Measurements from ENCODE around the gene LCE2A. TPM values are rescaled to one million over a fixed set of nuclear protein-coding genes. Genes with fewer than 3 reads are reported as not detected.

LCE2A gene
- total RNA-seq, 1 donor from 2014 or later = not detected

GRCh38 chr1:152735648-152736047 is 37.5 kb downstream of the LCE2A start:
- TF ChIP-seq EZH2phosphoT487 (IDR thresholded peaks at IDR 0.05) (no peak), EZH2 (IDR thresholded peaks at IDR 0.05) (no peak)
- Histone ChIP-seq H3K4me1 (no peaks in the 10 kb centered on the region), H3F3A (ENCODE audit: low read depth) (no peaks in the 10 kb centered on the region), H3K27ac (no peak overlapping the region), H3K79me2 (ENCODE audit: low read depth) (no peaks in the 10 kb centered on the region), H3K36me3 (no peaks in the 10 kb centered on the region), H3K9ac (no peak overlapping the region), H3K9me3 (ENCODE audit: low read depth) (peaks cover 19% of the 10 kb centered on the region), H3K4me3 (no peak overlapping the region), H3K27me3 (no peaks in the 10 kb centered on the region), H2AFZ (replicated peaks) (no peak overlapping the region), H3K4me2 (no peak overlapping the region), H4K20me1 (ENCODE audit: low read depth) (no peaks in the 10 kb centered on the region)
- H3K27me3 Mint-ChIP-seq (ENCODE audit: insufficient read depth, low read depth) = peaks cover 7% of the 10 kb centered on the region
- peaks cover 22% of the 10 kb centered on the region for H3K9me3 Mint-ChIP-seq
- no peak for DNase-seq (ENCODE audit: low spot score)
- H3K4me3 Mint-ChIP-seq = no peak overlapping the region
- H3K27ac Mint-ChIP-seq = no peak overlapping the region
- no peaks in the 10 kb centered on the region for H3K4me1 Mint-ChIP-seq
- no peaks in the 10 kb centered on the region for H3K36me3 Mint-ChIP-seq

- no peaks in the 10 kb centered on the region for H3K4me1 Mint-ChIP-seq
- Histone ChIP-seq H3K4me2 (no peak overlapping the region), H2AFZ (replicated peaks) (no peak overlapping the region), H3F3A (ENCODE audit: low read depth) (no peaks in the 10 kb centered on the region), H3K36me3 (no peaks in the 10 kb centered on the region), H3K4me3 (no peak overlapping the region), H3K27me3 (no peaks in the 10 kb centered on the region), H3K27ac (no peak overlapping the region), H3K9ac (no peak overlapping the region), H4K20me1 (ENCODE audit: low read depth) (no peaks in the 10 kb centered on the region), H3K9me3 (ENCODE audit: low read depth) (peaks cover 31% of the 10 kb centered on the region), H3K4me1 (no peaks in the 10 kb centered on the region), H3K79me2 (ENCODE audit: low read depth) (no peaks in the 10 kb centered on the region)
- no peak overlapping the region for H3K27ac Mint-ChIP-seq
- peaks cover 7% of the 10 kb centered on the region for H3K27me3 Mint-ChIP-seq (ENCODE audit: insufficient read depth, low read depth)
- H3K36me3 Mint-ChIP-seq = no peaks in the 10 kb centered on the region
- TF ChIP-seq CTCF (IDR thresholded peaks at IDR 0.05) (no peak), EZH2 (IDR thresholded peaks at IDR 0.05) (no peak), EZH2phosphoT487 (IDR thresholded peaks at IDR 0.05) (no peak)
- DNase-seq (ENCODE audit: low spot score) = no peak
- peaks cover 28% of the 10 kb centered on the region for H3K9me3 Mint-ChIP-seq
- no peak overlapping the region for H3K4me3 Mint-ChIP-seq
Measured at GRCh38 chr1:152737997-152738396, 39.9 kb downstream of the LCE2A start.

GRCh38 chr1:152739841-152740240 is 41.7 kb downstream of the LCE2A start:
- H4K20me1 ChIP-seq (ENCODE audit: low read depth) = no peaks in the 10 kb centered on the region
- H3K27me3 Mint-ChIP-seq (ENCODE audit: insufficient read depth, low read depth) = peaks cover 7% of the 10 kb centered on the region
- H3K36me3 ChIP-seq = no peaks in the 10 kb centered on the region
- DNase-seq (ENCODE audit: low spot score) = no peak
- peaks cover 37% of the 10 kb centered on the region for H3K9me3 ChIP-seq (ENCODE audit: low read depth)
- H3K79me2 ChIP-seq (ENCODE audit: low read depth) = no peaks in the 10 kb centered on the region
- no peaks in the 10 kb centered on the region for H3K4me1 Mint-ChIP-seq
- H3K4me2 ChIP-seq = no peak overlapping the region
- no peak overlapping the region for H3K27ac Mint-ChIP-seq
- H3K9me3 Mint-ChIP-seq = peaks cover 36% of the 10 kb centered on the region
- H3K9ac ChIP-seq = no peak overlapping the region
- H2AFZ ChIP-seq (replicated peaks) = no peak overlapping the region
- no peak overlapping the region for H3K27ac ChIP-seq
- no peak overlapping the region for H3K4me3 ChIP-seq
- H3K4me1 ChIP-seq = no peaks in the 10 kb centered on the region
- H3K4me3 Mint-ChIP-seq = no peak overlapping the region
- no peaks in the 10 kb centered on the region for H3K27me3 ChIP-seq
- TF ChIP-seq CTCF (IDR thresholded peaks at IDR 0.05) = no peak
- no peak for TF ChIP-seq EZH2phosphoT487 (IDR thresholded peaks at IDR 0.05)
- no peak for TF ChIP-seq EZH2 (IDR thresholded peaks at IDR 0.05)
- H3F3A ChIP-seq (ENCODE audit: low read depth) = no peaks in the 10 kb centered on the region
- no peaks in the 10 kb centered on the region for H3K36me3 Mint-ChIP-seq

- Mint-ChIP-seq H3K9me3 (peaks cover 41% of the 10 kb centered on the region), H3K4me1 (no peaks in the 10 kb centered on the region), H3K36me3 (no peaks in the 10 kb centered on the region), H3K27ac (no peak overlapping the region), H3K4me3 (no peak overlapping the region), H3K27me3 (ENCODE audit: insufficient read depth, low read depth) (peaks cover 4% of the 10 kb centered on the region)
- H3K36me3 ChIP-seq = no peaks in the 10 kb centered on the region
- H2AFZ ChIP-seq (replicated peaks) = no peak overlapping the region
- H3K4me3 ChIP-seq = no peak overlapping the region
- no peaks in the 10 kb centered on the region for H3K79me2 ChIP-seq (ENCODE audit: low read depth)
- H3K4me1 ChIP-seq = no peaks in the 10 kb centered on the region
- H3K4me2 ChIP-seq = no peak overlapping the region
- no peak for DNase-seq (ENCODE audit: low spot score)
- no peak overlapping the region for H3K27ac ChIP-seq
- no peak overlapping the region for H3K9ac ChIP-seq
- H4K20me1 ChIP-seq (ENCODE audit: low read depth) = no peaks in the 10 kb centered on the region
- no peaks in the 10 kb centered on the region for H3K27me3 ChIP-seq
- no peaks in the 10 kb centered on the region for H3F3A ChIP-seq (ENCODE audit: low read depth)
- TF ChIP-seq CTCF (IDR thresholded peaks at IDR 0.05) (no peak), EZH2phosphoT487 (IDR thresholded peaks at IDR 0.05) (no peak), EZH2 (IDR thresholded peaks at IDR 0.05) (no peak)
- peaks cover 40% of the 10 kb centered on the region for H3K9me3 ChIP-seq (ENCODE audit: low read depth)
Measured at GRCh38 chr1:152741656-152742055, 43.5 kb downstream of the LCE2A start.

Data from neural progenitor cell (in vitro differentiated cells).